Astrocyte (in vitro differentiated cells and primary cell): ENCODE measurements around the gene GPR179. TPM values are rescaled to one million over a fixed set of nuclear protein-coding genes. Genes with fewer than 3 reads are reported as not detected.
A peak's percentile ranks its signal among the peaks of the same experiment; 100 is the strongest.

ENCODE experiments used
- DNase-seq: peaks from one replicate; pipeline ENCODE4 v3.0.0-alpha.2; 2010; ENCODE audit warnings: low read depth
- FAIRE-seq: peaks from 2 replicates; lab custom pipeline; 2011; peaks lifted over from hg19 to GRCh38; lab: Jason Lieb, UNC
- H2AFZ ChIP-seq: 2 replicates; pipeline ENCODE4 v1.6.0; 2012; ENCODE audit warnings: low read depth, low read length, inconsistent platforms
- H3K27ac ChIP-seq: 2 replicates; pipeline ENCODE4 v1.5.1; 2011; ENCODE audit warnings: low read depth, low read length, inconsistent platforms
- H3K27me3 ChIP-seq: 2 replicates; pipeline ENCODE4 v1.6.0; 2011; ENCODE audit warnings: low read length, inconsistent platforms; ENCODE audit not compliant: insufficient read depth
- H3K36me3 ChIP-seq: 2 replicates; pipeline ENCODE4 v1.5.1; 2011; ENCODE audit warnings: low read length, inconsistent platforms; ENCODE audit not compliant: insufficient read depth
- H3K4me1 ChIP-seq: 2 replicates; pipeline ENCODE4 v1.5.1; 2011; ENCODE audit warnings: low read length, inconsistent platforms; ENCODE audit not compliant: insufficient read depth
- H3K4me2 ChIP-seq: 2 replicates; pipeline ENCODE4 v1.6.0; 2012; ENCODE audit warnings: low read length, inconsistent platforms
- H3K4me3 ChIP-seq: 2 replicates; pipeline ENCODE4 v1.5.1; 2011; ENCODE audit warnings: low read depth, mild to moderate bottlenecking, low read length, inconsistent platforms; ENCODE audit not compliant: insufficient read depth
- H3K79me2 ChIP-seq: 2 replicates; pipeline ENCODE4 v1.6.0; 2012; ENCODE audit warnings: mild to moderate bottlenecking, low read length, inconsistent platforms; ENCODE audit not compliant: insufficient read depth
- H3K9ac ChIP-seq: 2 replicates; pipeline ENCODE4 v1.6.0; 2012; ENCODE audit warnings: mild to moderate bottlenecking, low read length, inconsistent platforms
- H3K9me3 ChIP-seq: 2 replicates; pipeline ENCODE4 v1.5.1; 2012; ENCODE audit warnings: low read depth, mild to moderate bottlenecking, low read length, inconsistent platforms; ENCODE audit not compliant: insufficient read depth
- H4K20me1 ChIP-seq: 2 replicates; pipeline ENCODE4 v1.6.0; 2012; ENCODE audit warnings: low read length, inconsistent platforms; ENCODE audit not compliant: insufficient read depth
- H3K27ac Mint-ChIP-seq: one replicate; pipeline ENCODE4 v1.8.0; 2021; ENCODE audit warnings: mild to moderate bottlenecking, mixed read lengths; ENCODE audit not compliant: unreplicated experiment
- H3K27me3 Mint-ChIP-seq: one replicate; pipeline ENCODE4 v1.8.0; 2021; ENCODE audit warnings: low read depth, mixed read lengths; ENCODE audit not compliant: unreplicated experiment
- H3K36me3 Mint-ChIP-seq: one replicate; pipeline ENCODE4 v1.8.0; 2021; ENCODE audit warnings: low read depth, mixed read lengths; ENCODE audit not compliant: unreplicated experiment
- H3K4me1 Mint-ChIP-seq: one replicate; pipeline ENCODE4 v1.8.0; 2021; ENCODE audit warnings: low read depth, mixed read lengths; ENCODE audit not compliant: unreplicated experiment
- H3K4me3 Mint-ChIP-seq: one replicate; pipeline ENCODE4 v1.8.0; 2021; ENCODE audit warnings: mild to moderate bottlenecking, moderate library complexity, mixed read lengths; ENCODE audit not compliant: unreplicated experiment
- H3K9me3 Mint-ChIP-seq: one replicate; pipeline ENCODE4 v1.8.0; 2021; ENCODE audit warnings: mild to moderate bottlenecking, mixed read lengths; ENCODE audit not compliant: unreplicated experiment
- EZH2 ChIP-seq: IDR thresholded peaks from 2 replicates; pipeline ENCODE4 v1.6.1; 2012; ENCODE audit warnings: mild to moderate bottlenecking, low read length, inconsistent platforms; ENCODE audit not compliant: insufficient read depth
- total RNA-seq: library from RNA; stranded (reverse); gene quantifications from 2 replicates; pipeline ENCODE4 v1.2.1, GENCODE V29; 2021
- TF ChIP-seq, protein P1 (sequence below): IDR thresholded peaks from 2 replicates; pipeline ENCODE4 v1.5.1; 2011; ENCODE audit warnings: low read depth, mild to moderate bottlenecking, inconsistent platforms, low read length, moderate library complexity; ENCODE audit not compliant: insufficient read depth

The GPR179 gene
- total RNA-seq, 1 donor from 2014 or later = 0.07 TPM

DNA sequence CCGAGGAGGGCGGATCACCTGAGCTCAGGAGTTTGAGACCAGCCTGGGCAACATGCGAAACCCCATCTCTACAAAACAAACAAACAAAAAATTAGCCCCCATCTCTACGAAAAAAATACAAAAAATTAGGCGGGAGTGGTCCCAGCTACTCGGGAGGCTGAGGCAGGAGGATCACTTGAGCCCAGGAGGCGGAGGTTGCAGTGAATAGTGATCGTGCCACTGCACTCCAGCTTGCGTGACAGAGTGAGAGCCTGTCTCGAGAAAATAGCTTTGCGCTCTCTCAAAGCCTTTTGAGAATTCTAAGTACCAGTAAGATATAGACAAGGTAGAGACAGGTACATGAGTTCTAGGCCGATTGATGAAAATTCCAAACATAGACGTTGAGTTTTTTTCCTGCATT lies 9.9 kb upstream of the GPR179 start:
- Mint-ChIP-seq H3K27me3 (peaks cover 2% of the 10 kb centered on the region), H3K27ac (no peak overlapping the region), H3K36me3 (no peaks in the 10 kb centered on the region), H3K4me1 (peaks cover 21% of the 10 kb centered on the region), H3K4me3 (peak overlapping the region; percentile 89), H3K9me3 (no peaks in the 10 kb centered on the region)
- TF ChIP-seq, protein P1, sequence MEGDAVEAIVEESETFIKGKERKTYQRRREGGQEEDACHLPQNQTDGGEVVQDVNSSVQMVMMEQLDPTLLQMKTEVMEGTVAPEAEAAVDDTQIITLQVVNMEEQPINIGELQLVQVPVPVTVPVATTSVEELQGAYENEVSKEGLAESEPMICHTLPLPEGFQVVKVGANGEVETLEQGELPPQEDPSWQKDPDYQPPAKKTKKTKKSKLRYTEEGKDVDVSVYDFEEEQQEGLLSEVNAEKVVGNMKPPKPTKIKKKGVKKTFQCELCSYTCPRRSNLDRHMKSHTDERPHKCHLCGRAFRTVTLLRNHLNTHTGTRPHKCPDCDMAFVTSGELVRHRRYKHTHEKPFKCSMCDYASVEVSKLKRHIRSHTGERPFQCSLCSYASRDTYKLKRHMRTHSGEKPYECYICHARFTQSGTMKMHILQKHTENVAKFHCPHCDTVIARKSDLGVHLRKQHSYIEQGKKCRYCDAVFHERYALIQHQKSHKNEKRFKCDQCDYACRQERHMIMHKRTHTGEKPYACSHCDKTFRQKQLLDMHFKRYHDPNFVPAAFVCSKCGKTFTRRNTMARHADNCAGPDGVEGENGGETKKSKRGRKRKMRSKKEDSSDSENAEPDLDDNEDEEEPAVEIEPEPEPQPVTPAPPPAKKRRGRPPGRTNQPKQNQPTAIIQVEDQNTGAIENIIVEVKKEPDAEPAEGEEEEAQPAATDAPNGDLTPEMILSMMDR = no peak
- TF ChIP-seq EZH2 = no peak
- peaks cover 15% of the 10 kb centered on the region for H3K4me1 ChIP-seq
- H3K79me2 ChIP-seq = peaks cover 65% of the 10 kb centered on the region
- FAIRE-seq (no peak), DNase-seq (no peak)
- no peak overlapping the region for H3K27ac ChIP-seq
- peaks cover 59% of the 10 kb centered on the region for H4K20me1 ChIP-seq
- no peaks in the 10 kb centered on the region for H3K36me3 ChIP-seq
- no peaks in the 10 kb centered on the region for H3K27me3 ChIP-seq
- H3K9me3 ChIP-seq = no peaks in the 10 kb centered on the region
- peak overlapping the region; percentile 96 for H3K4me2 ChIP-seq
- H3K9ac ChIP-seq = peak overlapping the region; percentile 78
- peak overlapping the region; percentile 20 for H3K4me3 ChIP-seq
- H2AFZ ChIP-seq = no peak overlapping the region

DNA sequence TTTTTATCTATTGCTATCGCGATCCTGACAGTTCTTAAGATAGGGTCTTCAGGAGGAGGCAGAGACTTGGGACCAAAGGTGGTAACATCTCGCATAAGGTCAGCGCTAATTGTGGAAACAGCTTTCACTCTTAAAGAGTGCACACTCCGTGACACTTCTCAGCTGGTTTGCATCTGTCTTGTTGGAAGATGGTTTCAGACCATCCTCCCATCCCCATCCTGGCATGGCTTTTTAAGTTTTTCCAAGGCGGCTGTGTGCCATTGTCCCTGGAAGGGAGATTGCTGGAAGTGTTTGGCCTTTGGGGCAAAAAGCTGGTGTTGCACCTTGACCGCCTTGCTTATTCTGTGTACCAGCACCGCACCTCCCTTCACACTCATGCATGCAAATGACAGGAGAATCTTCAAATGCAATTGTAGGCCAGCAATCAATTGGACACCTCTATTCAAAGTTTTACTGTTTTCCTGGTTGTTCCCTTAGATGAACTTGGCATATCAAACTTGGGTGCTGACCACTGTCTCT lies 9.4 kb upstream of the GPR179 start:
- H4K20me1 ChIP-seq = peaks cover 54% of the 10 kb centered on the region
- Mint-ChIP-seq H3K27ac (peak overlapping the region; percentile 48), H3K4me1 (peaks cover 20% of the 10 kb centered on the region), H3K36me3 (no peaks in the 10 kb centered on the region), H3K27me3 (peaks cover 2% of the 10 kb centered on the region), H3K9me3 (no peaks in the 10 kb centered on the region), H3K4me3 (peak overlapping the region; percentile 89)
- peak overlapping the region; percentile 78 for H3K9ac ChIP-seq
- H3K4me1 ChIP-seq = peaks cover 15% of the 10 kb centered on the region
- no peaks in the 10 kb centered on the region for H3K27me3 ChIP-seq
- H3K4me2 ChIP-seq = peak overlapping the region; percentile 96
- H3K79me2 ChIP-seq = peaks cover 60% of the 10 kb centered on the region
- no peak for FAIRE-seq
- peak overlapping the region; percentile 82 for H3K4me3 ChIP-seq
- no peak overlapping the region for H2AFZ ChIP-seq
- H3K36me3 ChIP-seq = no peaks in the 10 kb centered on the region
- no peak for DNase-seq
- no peaks in the 10 kb centered on the region for H3K9me3 ChIP-seq
- TF ChIP-seq EZH2 = no peak
- TF ChIP-seq, protein P1 = no peak
- H3K27ac ChIP-seq = no peak overlapping the region

DNA sequence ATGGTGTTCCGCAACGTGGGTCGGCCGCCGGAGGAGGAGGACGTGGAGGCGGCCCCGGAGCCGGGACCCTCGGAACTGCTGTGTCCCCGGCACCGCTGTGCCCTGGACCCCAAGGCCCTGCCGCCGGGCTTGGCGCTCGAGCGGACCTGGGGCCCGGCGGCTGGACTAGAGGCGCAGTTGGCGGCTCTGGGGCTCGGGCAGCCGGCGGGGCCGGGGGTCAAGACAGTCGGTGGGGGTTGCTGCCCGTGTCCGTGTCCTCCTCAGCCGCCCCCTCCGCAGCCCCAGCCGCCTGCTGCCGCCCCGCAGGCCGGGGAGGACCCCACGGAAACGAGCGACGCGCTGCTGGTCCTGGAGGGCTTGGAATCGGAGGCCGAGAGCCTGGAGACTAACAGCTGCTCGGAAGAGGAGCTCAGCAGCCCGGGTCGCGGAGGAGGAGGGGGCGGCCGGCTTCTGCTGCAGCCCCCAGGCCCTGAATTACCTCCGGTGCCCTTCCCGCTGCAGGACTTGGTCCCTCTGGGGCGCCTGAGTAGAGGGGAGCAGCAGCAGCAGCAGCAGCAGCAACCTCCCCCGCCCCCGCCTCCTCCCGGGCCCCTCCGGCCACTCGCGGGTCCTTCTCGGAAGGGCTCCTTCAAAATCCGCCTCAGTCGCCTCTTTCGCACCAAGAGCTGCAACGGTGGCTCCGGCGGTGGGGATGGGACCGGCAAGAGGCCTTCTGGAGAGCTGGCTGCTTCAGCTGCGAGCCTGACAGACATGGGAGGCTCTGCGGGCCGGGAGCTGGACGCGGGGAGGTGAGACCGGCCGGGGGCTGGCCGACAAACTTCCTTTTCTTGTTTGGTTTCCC lies 8.7 kb upstream of the GPR179 start:
- Mint-ChIP-seq H3K4me1 (peaks cover 16% of the 10 kb centered on the region), H3K27ac (peak overlapping the region; percentile 48), H3K9me3 (no peaks in the 10 kb centered on the region), H3K4me3 (peak overlapping the region; percentile 89), H3K27me3 (peaks cover 2% of the 10 kb centered on the region), H3K36me3 (no peaks in the 10 kb centered on the region)
- Histone ChIP-seq H3K4me2 (peak overlapping the region; percentile 96), H3K9me3 (no peaks in the 10 kb centered on the region), H3K4me3 (peak overlapping the region; percentile 82), H2AFZ (peak overlapping the region; percentile 62), H3K79me2 (peaks cover 53% of the 10 kb centered on the region), H3K27me3 (no peaks in the 10 kb centered on the region), H3K4me1 (peaks cover 15% of the 10 kb centered on the region), H4K20me1 (peaks cover 47% of the 10 kb centered on the region), H3K27ac (peak overlapping the region; percentile 56), H3K36me3 (no peaks in the 10 kb centered on the region), H3K9ac (peak overlapping the region; percentile 78)
- TF ChIP-seq EZH2 = no peak
- TF ChIP-seq, protein P1 = no peak
- DNase-seq (peak; percentile 15), FAIRE-seq (no peak)
